ENCODE measurements around the gene NTN5. TPM values are rescaled to one million over a fixed set of nuclear protein-coding genes. Genes with fewer than 3 reads are reported as not detected.
A peak's percentile ranks its signal among the peaks of the same experiment; 100 is the strongest.

Gene NTN5
- total and polyA plus RNA-seq, 9 of the 15 experiments (the other 6 are each of a cell fraction or from before 2014, with no cell fraction given) = not detected

DNA sequence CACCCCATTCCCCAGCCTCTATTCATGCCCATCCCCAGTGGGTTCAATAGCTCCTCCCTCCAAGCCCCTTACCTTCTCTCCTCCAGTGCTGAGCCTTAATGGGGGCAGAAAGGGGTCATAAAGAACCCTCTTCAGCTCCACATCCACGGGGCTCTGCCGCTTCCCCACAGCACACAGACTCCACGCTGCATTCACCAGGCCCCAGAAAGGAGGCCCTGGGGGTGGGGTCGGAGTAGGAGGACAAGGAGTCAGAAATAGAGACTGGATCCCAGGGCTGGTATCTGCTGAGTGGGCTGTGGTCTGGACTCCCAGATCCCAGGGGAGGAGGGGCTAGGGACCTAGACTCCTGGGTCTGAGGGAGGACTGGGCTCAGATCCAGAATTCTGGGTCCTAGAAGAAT is 28.5 kb downstream of the NTN5 start:
- H3K9ac ChIP-seq (ENCODE audit: insufficient read depth in 1 of 2, low read depth in 2 of 2, low read length in 2 of 2) = peak overlapping the region in 1 of 2 experiments; percentile 40; a peak in 1 of 4 replicates
- H2AFZ ChIP-seq (ENCODE audit: low read depth, low read length) = peak overlapping the region; percentile 73
- no peaks in the 10 kb centered on the region for H3K27me3 ChIP-seq (ENCODE audit: control insufficient read depth in 2 of 2, insufficient read depth in 2 of 2, low read length in 2 of 2)
- peaks cover 7% of the 10 kb centered on the region; the same call in 2 of the 3 replicates for H3K79me2 ChIP-seq (ENCODE audit: control insufficient read depth, insufficient read depth, low read length)
- no peaks in the 10 kb centered on the region for H3K9me3 ChIP-seq (replicated peaks; ENCODE audit: control insufficient read depth, insufficient read depth, low read depth, low read length)
- ChIA-PET POLR2A (interaction anchor here (0.6 to 1.0 kb wide), 2 partner anchors 103 to 156 kb away, joined by 3 read pairs; no protein-coding TSS in a partner anchor), CTCF (ENCODE audit: low intra/inter-chr PET ratio) (interaction anchor here (0.8 kb wide), 1 partner anchor 94 kb away, joined by 4 read pairs; no protein-coding TSS in a partner anchor)
- BruUV-seq (replicated peaks) = no TSS peak
- 68% methylated on average over 4 of the region's 4 CpGs for WGBS (ENCODE audit: insufficient coverage, low coverage, missing lambda C conversion rate)
- no peaks in the 10 kb centered on the region for H3K9me1 ChIP-seq (ENCODE audit: control insufficient read depth, insufficient read depth, low read length)
- ATAC-seq (no peak), DNase-seq (ENCODE audit: extremely low read depth in 1 of 4, low spot score in 3 of 4) (no peak), FAIRE-seq (no peak)
- no peaks in the 10 kb centered on the region for H3K36me3 ChIP-seq (ENCODE audit: control insufficient read depth, insufficient read depth, low read length)
- no peak overlapping the region for H3K27ac ChIP-seq (ENCODE audit: extremely low read depth, low read depth, low read length)
- H4K20me1 ChIP-seq (replicated peaks; ENCODE audit: control insufficient read depth, insufficient read depth, low read length) = no peaks in the 10 kb centered on the region
- H3K4me1 ChIP-seq (replicated peaks in 1 of 2; ENCODE audit: control insufficient read depth in 2 of 2, insufficient read depth in 2 of 2, low read length in 2 of 2) = peaks cover 21 to 44% of the 10 kb centered on the region in 2 experiments; a peak in 4 of 5 replicates
- in situ Hi-C loops (cut with MboI) = loop anchor here (5.0 to 10.0 kb wide), 2 partner anchors 193 to 330 kb away; partner anchors contain the start of gene HSD17B14
- H3K4me2 ChIP-seq (ENCODE audit: insufficient read depth, low read length) = peak overlapping the region; percentile 84
- intact Hi-C loops (cut with micrococcal nuclease) = no loop called here
- no peak overlapping the region for H3K4me3 ChIP-seq
- TF ChIP-seq THRAP3 (IDR thresholded peaks at IDR 0.05; ENCODE audit: borderline replicate concordance) (no peak), ZNF785 (CRISPR knock-in tag; IDR thresholded peaks at IDR 0.05) (no peak), POLR2AphosphoS2 (IDR thresholded peaks at IDR 0.05; ENCODE audit: low read length) (no peak)
- TF ChIP-seq, protein P1, sequence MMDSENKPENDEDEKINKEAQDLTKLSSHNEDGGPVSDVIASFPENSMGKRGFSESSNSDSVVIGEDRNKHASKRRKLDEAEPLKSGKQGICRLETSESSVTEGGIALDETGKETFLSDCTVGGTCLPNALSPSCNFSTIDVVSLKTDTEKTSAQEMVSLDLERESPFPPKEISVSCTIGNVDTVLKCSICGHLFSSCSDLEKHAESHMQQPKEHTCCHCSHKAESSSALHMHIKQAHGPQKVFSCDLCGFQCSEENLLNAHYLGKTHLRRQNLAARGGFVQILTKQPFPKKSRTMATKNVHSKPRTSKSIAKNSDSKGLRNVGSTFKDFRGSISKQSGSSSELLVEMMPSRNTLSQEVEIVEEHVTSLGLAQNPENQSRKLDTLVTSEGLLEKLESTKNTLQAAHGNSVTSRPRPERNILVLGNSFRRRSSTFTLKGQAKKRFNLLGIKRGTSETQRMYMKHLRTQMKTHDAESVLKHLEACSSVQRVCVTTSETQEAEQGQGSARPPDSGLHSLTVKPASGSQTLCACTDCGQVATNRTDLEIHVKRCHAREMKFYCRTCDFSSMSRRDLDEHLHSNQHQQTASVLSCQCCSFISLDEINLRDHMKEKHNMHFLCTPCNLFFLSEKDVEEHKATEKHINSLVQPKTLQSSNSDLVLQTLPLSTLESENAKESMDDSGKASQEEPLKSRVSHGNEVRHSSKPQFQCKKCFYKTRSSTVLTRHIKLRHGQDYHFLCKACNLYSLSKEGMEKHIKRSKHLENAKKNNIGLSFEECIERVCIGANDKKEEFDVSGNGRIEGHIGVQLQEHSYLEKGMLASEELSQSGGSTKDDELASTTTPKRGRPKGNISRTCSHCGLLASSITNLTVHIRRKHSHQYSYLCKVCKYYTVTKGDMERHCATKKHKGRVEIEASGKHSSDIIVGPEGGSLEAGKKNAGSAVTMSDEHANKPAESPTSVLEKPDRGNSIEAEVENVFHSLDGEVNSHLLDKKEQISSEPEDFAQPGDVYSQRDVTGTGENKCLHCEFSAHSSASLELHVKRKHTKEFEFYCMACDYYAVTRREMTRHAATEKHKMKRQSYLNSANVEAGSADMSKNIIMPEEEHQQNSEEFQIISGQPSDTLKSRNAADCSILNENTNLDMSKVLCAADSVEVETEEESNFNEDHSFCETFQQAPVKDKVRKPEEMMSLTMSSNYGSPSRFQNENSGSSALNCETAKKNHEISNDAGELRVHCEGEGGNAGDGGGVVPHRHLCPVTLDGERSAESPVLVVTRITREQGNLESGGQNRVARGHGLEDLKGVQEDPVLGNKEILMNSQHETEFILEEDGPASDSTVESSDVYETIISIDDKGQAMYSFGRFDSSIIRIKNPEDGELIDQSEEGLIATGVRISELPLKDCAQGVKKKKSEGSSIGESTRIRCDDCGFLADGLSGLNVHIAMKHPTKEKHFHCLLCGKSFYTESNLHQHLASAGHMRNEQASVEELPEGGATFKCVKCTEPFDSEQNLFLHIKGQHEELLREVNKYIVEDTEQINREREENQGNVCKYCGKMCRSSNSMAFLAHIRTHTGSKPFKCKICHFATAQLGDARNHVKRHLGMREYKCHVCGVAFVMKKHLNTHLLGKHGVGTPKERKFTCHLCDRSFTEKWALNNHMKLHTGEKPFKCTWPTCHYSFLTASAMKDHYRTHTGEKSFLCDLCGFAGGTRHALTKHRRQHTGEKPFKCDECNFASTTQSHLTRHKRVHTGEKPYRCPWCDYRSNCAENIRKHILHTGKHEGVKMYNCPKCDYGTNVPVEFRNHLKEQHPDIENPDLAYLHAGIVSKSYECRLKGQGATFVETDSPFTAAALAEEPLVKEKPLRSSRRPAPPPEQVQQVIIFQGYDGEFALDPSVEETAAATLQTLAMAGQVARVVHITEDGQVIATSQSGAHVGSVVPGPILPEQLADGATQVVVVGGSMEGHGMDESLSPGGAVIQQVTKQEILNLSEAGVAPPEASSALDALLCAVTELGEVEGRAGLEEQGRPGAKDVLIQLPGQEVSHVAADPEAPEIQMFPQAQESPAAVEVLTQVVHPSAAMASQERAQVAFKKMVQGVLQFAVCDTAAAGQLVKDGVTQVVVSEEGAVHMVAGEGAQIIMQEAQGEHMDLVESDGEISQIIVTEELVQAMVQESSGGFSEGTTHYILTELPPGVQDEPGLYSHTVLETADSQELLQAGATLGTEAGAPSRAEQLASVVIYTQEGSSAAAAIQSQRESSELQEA (IDR thresholded peaks at IDR 0.05; ENCODE audit: low read depth) = 0 out of 2 replicates have a peak, but pooled peaks have one; percentile 8
